PC-3 (cell line): ENCODE data around the gene PLEKHH3. TPM values are rescaled to one million over a fixed set of nuclear protein-coding genes. Genes with fewer than 3 reads are reported as not detected.

Experiments used
- ATAC-seq: fragments of 200-7000 bp; cut with Tn5 transposase; 2 replicates; pipeline ENCODE4 v1.9.1; 2020; ENCODE audit warnings: mild to moderate bottlenecking, moderate library complexity
- BruUV-seq: library from RNA; stranded (reverse); fragments of 400-500 nt; replicated peaks from 2 replicates; lab custom pipeline; 2021; lab: Mats Ljungman, UMichigan
- CTCF ChIA-PET: fragments of 300-600 bp; sonication (Branson Sonifier 250); formaldehyde crosslinking; loops from one replicate; lab custom pipeline; 2022; ENCODE audit warnings: antibody characterized with exemption; lab: Charles Lee
- POLR2A ChIA-PET: fragments of 300-600 bp; sonication (Branson Sonifier 250); formaldehyde crosslinking; loops from one replicate; lab custom pipeline; 2022; ENCODE audit warnings: antibody characterized with exemption; ENCODE audit not compliant: unreplicated experiment; lab: Charles Lee
- DNase-seq: peaks from one replicate; pipeline ENCODE4 v3.0.0-alpha.2; 2015
- H2AFZ ChIP-seq: fragments of 300-600 bp; sonication (generic); 2 replicates; pipeline ENCODE4 v1.6.0; 2016; ENCODE audit warnings: antibody characterized with exemption, low read length
- H3F3A ChIP-seq: fragments of 300-600 bp; sonication (generic); one replicate; pipeline ENCODE4 v1.6.0; 2017; ENCODE audit warnings: antibody characterized with exemption, low read length, control low read depth, mild to moderate bottlenecking; ENCODE audit not compliant: unreplicated experiment
- H3K27ac ChIP-seq: fragments of 300-600 bp; sonication (generic); 2 replicates; pipeline ENCODE4 v1.5.1; 2016; ENCODE audit warnings: mild to moderate bottlenecking, low read length
- H3K27me3 ChIP-seq: fragments of 300-600 bp; sonication (generic); 2 replicates; pipeline ENCODE4 v1.6.1; 2016; ENCODE audit warnings: low read length, mixed read lengths
- H3K36me3 ChIP-seq: fragments of 300-600 bp; sonication (generic); 2 replicates; pipeline ENCODE4 v1.6.1; 2016; ENCODE audit warnings: low read depth, mixed run types, low read length, mixed read lengths
- H3K4me1 ChIP-seq: fragments of 300-600 bp; sonication (generic); 2 replicates; pipeline ENCODE4 v1.5.1; 2016; ENCODE audit warnings: low read length; ENCODE audit not compliant: insufficient read depth
- H3K4me2 ChIP-seq: fragments of 300-600 bp; sonication (generic); 2 replicates; pipeline ENCODE4 v1.6.0; 2016; ENCODE audit warnings: low read length
- H3K4me3 ChIP-seq: fragments of 300-600 bp; sonication (generic); 2 replicates; pipeline ENCODE4 v1.5.1; 2016; ENCODE audit warnings: mild to moderate bottlenecking, low read length, mixed read lengths
- H3K79me2 ChIP-seq: fragments of 300-600 bp; sonication (generic); 2 replicates; pipeline ENCODE4 v1.6.1; 2017; ENCODE audit warnings: low read length, mixed read lengths
- H3K9ac ChIP-seq: fragments of 300-600 bp; sonication (generic); 2 replicates; pipeline ENCODE4 v1.6.0; 2016; ENCODE audit warnings: mild to moderate bottlenecking, low read length
- H3K9me2 ChIP-seq: fragments of 300-600 bp; sonication (generic); replicated peaks from 2 replicates; pipeline ENCODE4 v1.6.1; 2016; ENCODE audit warnings: mixed run types, low read length, mixed read lengths
- H3K9me3 ChIP-seq: fragments of 300-600 bp; sonication (generic); 2 replicates; pipeline ENCODE4 v1.6.1; 2016; ENCODE audit warnings: low read length, mixed read lengths
- H4K20me1 ChIP-seq: fragments of 300-600 bp; sonication (generic); 2 replicates; pipeline ENCODE4 v1.6.1; 2016; ENCODE audit warnings: low read length, mixed read lengths
- CTCF ChIP-seq: fragments of 300-600 bp; sonication (generic); conservative IDR thresholded peaks from 2 replicates; pipeline ENCODE4 v1.5.1; 2017; ENCODE audit warnings: antibody characterized with exemption, low read depth, mild to moderate bottlenecking, low read length
- EZH2 ChIP-seq: fragments of 300-600 bp; sonication (generic); IDR thresholded peaks from one replicate; pipeline ENCODE4 v1.6.1; 2017; ENCODE audit warnings: antibody characterized with exemption, mild to moderate bottlenecking, low read length; ENCODE audit not compliant: unreplicated experiment
- EZH2phosphoT487 ChIP-seq: fragments of 300-600 bp; sonication (generic); IDR thresholded peaks from 2 replicates; pipeline ENCODE4 v1.6.1; 2018; ENCODE audit warnings: mild to moderate bottlenecking, antibody characterized with exemption, low read length, borderline replicate concordance
- intact Hi-C: fragments of 100-400 bp; cut with micrococcal nuclease; formaldehyde crosslinking; loops from 2 replicates; pipeline ENCODE4 v1.9.0; 2023
- total RNA-seq: library from RNA; depleted of rRNA; stranded (reverse); fragments of >200 nt; gene quantifications from 2 replicates; pipeline ENCODE4 v1.2.3, GENCODE V29; 2014

Gene PLEKHH3
- total RNA-seq, 1 experiment from 2014 or later, result 20.1 TPM

- H3K4me2 ChIP-seq, result no peak overlapping the region
Observed at GRCh38 chr17:42673266-42673884, 3.4 kb downstream of the PLEKHH3 start.

GRCh38 chr17:42672038-42672437, 4.8 kb downstream of the PLEKHH3 start:
- no peaks in the 10 kb centered on the region for H3K9me3 ChIP-seq
- ChIA-PET CTCF (interaction anchor here (1.0 kb wide), 1 partner anchor 93 kb away, joined by 3 read pairs; no protein-coding TSS in a partner anchor), POLR2A (no interaction called here)
- H3K4me2 ChIP-seq, result no peak overlapping the region
- no peak overlapping the region for H3K27ac ChIP-seq
- intact Hi-C loops, result no loop called here
- no peak overlapping the region for H3K9ac ChIP-seq
- no peaks in the 10 kb centered on the region for H3K27me3 ChIP-seq
- H3K9me2 ChIP-seq, result no peaks in the 10 kb centered on the region
- H3K4me1 ChIP-seq, result peaks cover 21% of the 10 kb centered on the region
- H2AFZ ChIP-seq, result no peak overlapping the region
- TF ChIP-seq EZH2 (no peak), EZH2phosphoT487 (no peak), CTCF (no peak)
- no peaks in the 10 kb centered on the region for H3F3A ChIP-seq
- no TSS peak for BruUV-seq
- no peaks in the 10 kb centered on the region for H3K36me3 ChIP-seq
- ATAC-seq, result no peak
- no peak for DNase-seq
- H4K20me1 ChIP-seq, result 0 out of 2 replicates have a peak, but pooled peaks cover 4% of the 10 kb centered on the region
- H3K4me3 ChIP-seq, result no peak overlapping the region
- H3K79me2 ChIP-seq, result peaks cover 26% of the 10 kb centered on the region

More at GRCh38 chr17:42673266-42673884, 3.4 kb downstream of the PLEKHH3 start:
- peaks cover 16% of the 10 kb centered on the region for H3K4me1 ChIP-seq
- ATAC-seq, result no peak
- DNase-seq, result no peak
- peaks cover 1% of the 10 kb centered on the region for H3F3A ChIP-seq
- no peak for TF ChIP-seq EZH2
- TF ChIP-seq CTCF, result no peak
- TF ChIP-seq EZH2phosphoT487, result no peak
- H3K27ac ChIP-seq, result no peak overlapping the region
- POLR2A ChIA-PET, result no interaction called here
- no peaks in the 10 kb centered on the region for H3K27me3 ChIP-seq
- no peaks in the 10 kb centered on the region for H3K36me3 ChIP-seq
- H3K9me3 ChIP-seq, result no peaks in the 10 kb centered on the region
- 0 out of 2 replicates have a peak, but pooled peaks cover 4% of the 10 kb centered on the region for H4K20me1 ChIP-seq
- CTCF ChIA-PET, result interaction anchor here (1.0 to 1.4 kb wide), 2 partner anchors 64 to 95 kb away, joined by 3 to 4 read pairs; partner anchors contain the start of genes RETREG3 and TUBG1
- no peak overlapping the region for H3K4me3 ChIP-seq
- no peak overlapping the region for H2AFZ ChIP-seq
- intact Hi-C loops, result no loop called here
- H3K79me2 ChIP-seq, result peaks cover 26% of the 10 kb centered on the region
- no peaks in the 10 kb centered on the region for H3K9me2 ChIP-seq
- BruUV-seq, result no TSS peak
- H3K9ac ChIP-seq, result no peak overlapping the region
